Panc1 (cell line): Measurements from ENCODE around the gene ALKBH7.

ENCODE experiments used
- POLR2AphosphoS5 ChIP-seq: IDR thresholded peaks from 2 replicates; pipeline ENCODE4 v1.6.1; 2012; ENCODE audit warnings: mild to moderate bottlenecking, low read depth, low read length, moderate library complexity
- SIN3A ChIP-seq: IDR thresholded peaks from 2 replicates; pipeline ENCODE4 v1.6.1; 2012; ENCODE audit warnings: low read depth, mild to moderate bottlenecking, low read length, moderate library complexity, borderline replicate concordance; ENCODE audit not compliant: insufficient read depth
- TCF7L2 ChIP-seq: IDR thresholded peaks from 2 replicates; pipeline ENCODE4 v1.6.1; 2011; ENCODE audit warnings: mild to moderate bottlenecking, low read depth, low read length, inconsistent platforms
- TF ChIP-seq, protein P1 (sequence below): fragments of 450-650 bp; IDR thresholded peaks from 2 replicates; pipeline ENCODE4 v1.5.1; 2017; ENCODE audit warnings: mild to moderate bottlenecking
- TF ChIP-seq, protein P2 (sequence below), 2 experiments: IDR thresholded peaks; 2 replicates each; pipeline ENCODE4 v1.6.1; 2011 to 2012; ENCODE audit warnings: low read depth in 2 of 2, control low read depth in 1 of 2, low read length in 1 of 2, mild to moderate bottlenecking in 1 of 2, moderate library complexity in 1 of 2; ENCODE audit not compliant: insufficient read depth in 1 of 2

DNA sequence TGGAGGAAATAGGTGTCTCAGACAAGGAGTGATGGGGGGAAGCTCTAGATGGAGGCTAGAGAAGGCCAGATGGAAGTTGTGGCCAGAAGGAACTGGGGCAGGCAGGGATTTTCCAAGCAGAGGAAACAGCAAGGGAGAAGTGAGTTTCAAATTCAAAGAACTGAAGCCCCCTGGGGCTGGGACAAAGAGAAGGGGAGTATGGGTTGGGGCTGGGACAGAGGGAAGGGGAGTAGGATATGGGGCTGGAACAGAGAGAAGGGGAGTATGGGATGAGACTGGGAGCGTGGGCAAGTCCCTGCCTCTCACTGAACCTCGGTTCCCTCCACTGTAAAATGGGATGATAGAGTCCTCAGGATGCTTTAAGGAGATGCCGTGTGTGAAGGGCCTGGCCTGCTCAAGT lies 22.2 kb downstream of the ALKBH7 start:
- TF ChIP-seq SIN3A (no peak), POLR2AphosphoS5 (no peak), TCF7L2 (no peak)
- TF ChIP-seq, protein P1, sequence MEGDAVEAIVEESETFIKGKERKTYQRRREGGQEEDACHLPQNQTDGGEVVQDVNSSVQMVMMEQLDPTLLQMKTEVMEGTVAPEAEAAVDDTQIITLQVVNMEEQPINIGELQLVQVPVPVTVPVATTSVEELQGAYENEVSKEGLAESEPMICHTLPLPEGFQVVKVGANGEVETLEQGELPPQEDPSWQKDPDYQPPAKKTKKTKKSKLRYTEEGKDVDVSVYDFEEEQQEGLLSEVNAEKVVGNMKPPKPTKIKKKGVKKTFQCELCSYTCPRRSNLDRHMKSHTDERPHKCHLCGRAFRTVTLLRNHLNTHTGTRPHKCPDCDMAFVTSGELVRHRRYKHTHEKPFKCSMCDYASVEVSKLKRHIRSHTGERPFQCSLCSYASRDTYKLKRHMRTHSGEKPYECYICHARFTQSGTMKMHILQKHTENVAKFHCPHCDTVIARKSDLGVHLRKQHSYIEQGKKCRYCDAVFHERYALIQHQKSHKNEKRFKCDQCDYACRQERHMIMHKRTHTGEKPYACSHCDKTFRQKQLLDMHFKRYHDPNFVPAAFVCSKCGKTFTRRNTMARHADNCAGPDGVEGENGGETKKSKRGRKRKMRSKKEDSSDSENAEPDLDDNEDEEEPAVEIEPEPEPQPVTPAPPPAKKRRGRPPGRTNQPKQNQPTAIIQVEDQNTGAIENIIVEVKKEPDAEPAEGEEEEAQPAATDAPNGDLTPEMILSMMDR: no peak
- TF ChIP-seq, protein P2, sequence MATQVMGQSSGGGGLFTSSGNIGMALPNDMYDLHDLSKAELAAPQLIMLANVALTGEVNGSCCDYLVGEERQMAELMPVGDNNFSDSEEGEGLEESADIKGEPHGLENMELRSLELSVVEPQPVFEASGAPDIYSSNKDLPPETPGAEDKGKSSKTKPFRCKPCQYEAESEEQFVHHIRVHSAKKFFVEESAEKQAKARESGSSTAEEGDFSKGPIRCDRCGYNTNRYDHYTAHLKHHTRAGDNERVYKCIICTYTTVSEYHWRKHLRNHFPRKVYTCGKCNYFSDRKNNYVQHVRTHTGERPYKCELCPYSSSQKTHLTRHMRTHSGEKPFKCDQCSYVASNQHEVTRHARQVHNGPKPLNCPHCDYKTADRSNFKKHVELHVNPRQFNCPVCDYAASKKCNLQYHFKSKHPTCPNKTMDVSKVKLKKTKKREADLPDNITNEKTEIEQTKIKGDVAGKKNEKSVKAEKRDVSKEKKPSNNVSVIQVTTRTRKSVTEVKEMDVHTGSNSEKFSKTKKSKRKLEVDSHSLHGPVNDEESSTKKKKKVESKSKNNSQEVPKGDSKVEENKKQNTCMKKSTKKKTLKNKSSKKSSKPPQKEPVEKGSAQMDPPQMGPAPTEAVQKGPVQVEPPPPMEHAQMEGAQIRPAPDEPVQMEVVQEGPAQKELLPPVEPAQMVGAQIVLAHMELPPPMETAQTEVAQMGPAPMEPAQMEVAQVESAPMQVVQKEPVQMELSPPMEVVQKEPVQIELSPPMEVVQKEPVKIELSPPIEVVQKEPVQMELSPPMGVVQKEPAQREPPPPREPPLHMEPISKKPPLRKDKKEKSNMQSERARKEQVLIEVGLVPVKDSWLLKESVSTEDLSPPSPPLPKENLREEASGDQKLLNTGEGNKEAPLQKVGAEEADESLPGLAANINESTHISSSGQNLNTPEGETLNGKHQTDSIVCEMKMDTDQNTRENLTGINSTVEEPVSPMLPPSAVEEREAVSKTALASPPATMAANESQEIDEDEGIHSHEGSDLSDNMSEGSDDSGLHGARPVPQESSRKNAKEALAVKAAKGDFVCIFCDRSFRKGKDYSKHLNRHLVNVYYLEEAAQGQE (IDR thresholded peaks at IDR 0.05; ENCODE audit: insufficient read depth in 1 of 2, low read depth in 2 of 2, low read length in 1 of 2): no peak
